GM21717 (cell line): ENCODE measurements around the gene FKBP5.
"Not testable (repeated sequence)": the region's sequence is repeated elsewhere in the genome, so short reads cannot be mapped to it uniquely, and the experiment has no call there.

Experiments used
- ATAC-seq: cut with Tn5 transposase; IDR thresholded peaks from one replicate; pipeline ENCODE4 v1.9.1; 2021; ENCODE audit warnings: mild to moderate bottlenecking, moderate library complexity; ENCODE audit not compliant: unreplicated experiment

Gene FKBP5

GRCh38 chr6:35688605-35689322 lies at the start of gene FKBP5:
Gene FKBP5 (minus strand): TSS chr6:35688915. CDS start chr6:35642824, 46,091 bp downstream.
- ATAC-seq: peak; percentile 76

DNA sequence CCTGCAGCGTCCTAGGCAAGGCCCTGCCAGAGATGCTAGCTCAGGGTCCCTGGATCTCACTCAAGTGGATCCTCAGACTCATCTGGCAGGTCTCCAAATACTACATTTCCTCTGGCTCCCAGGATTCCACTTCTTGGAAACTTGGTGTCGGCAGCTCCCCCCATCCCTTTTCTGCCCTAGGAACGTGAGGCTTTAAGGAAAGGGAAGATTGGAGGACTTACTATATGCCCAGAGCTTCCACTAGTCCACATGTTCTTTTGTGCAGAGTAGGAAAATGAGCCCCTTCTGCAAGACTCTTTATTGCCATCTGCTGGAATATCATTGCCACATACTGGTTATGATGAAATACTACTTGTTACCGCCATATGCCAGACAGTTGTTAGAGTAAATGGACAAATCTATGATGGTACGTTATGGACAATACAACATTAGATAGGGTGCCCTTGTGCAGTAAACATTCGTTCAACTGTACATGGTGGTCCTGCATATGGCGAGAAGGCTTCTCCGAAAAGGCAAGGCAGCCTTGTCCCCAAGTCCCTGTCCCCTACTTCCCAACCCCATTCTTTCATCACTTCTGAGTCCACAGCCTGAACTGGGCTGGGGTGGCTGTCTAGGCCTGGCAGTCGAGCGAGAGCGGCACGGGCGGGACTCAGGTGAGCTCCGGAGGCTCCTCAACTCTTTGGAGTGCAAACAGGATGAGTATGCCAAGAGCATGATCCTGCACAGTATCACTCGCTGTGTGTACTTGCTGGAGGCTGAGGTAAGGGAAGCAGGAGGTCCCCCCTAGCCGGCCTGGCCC lies 48.9 kb upstream of the FKBP5 start:
- ATAC-seq: no peak

DNA sequence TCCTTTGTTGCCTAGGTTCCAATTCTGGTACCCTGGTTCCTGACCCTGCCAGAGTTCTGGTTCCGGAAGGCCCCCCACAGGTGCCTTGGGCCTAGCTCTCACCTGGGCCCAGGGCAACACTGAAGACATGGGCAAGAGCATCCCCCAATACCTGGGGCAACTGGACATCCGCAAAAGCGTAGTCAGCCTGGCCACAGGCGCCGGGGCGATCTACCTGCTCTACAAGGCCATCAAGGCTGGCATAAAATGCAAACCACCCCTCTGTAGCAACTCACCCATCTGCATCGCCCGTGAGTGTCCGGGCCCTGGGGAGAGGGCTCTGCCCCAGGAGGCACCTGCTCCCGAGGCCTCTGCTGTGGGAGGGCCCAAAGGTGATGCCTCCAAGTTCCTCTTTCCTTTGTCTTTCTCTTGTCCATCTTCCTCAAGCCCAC lies 48.3 kb upstream of the FKBP5 start, which contains the start of gene ARMC12:
ARMC12 (plus strand) TSS at position 51 of the 431 bp plus-strand sequence; CDS start at position 128, 77 bp downstream.
- ATAC-seq: no peak

DNA sequence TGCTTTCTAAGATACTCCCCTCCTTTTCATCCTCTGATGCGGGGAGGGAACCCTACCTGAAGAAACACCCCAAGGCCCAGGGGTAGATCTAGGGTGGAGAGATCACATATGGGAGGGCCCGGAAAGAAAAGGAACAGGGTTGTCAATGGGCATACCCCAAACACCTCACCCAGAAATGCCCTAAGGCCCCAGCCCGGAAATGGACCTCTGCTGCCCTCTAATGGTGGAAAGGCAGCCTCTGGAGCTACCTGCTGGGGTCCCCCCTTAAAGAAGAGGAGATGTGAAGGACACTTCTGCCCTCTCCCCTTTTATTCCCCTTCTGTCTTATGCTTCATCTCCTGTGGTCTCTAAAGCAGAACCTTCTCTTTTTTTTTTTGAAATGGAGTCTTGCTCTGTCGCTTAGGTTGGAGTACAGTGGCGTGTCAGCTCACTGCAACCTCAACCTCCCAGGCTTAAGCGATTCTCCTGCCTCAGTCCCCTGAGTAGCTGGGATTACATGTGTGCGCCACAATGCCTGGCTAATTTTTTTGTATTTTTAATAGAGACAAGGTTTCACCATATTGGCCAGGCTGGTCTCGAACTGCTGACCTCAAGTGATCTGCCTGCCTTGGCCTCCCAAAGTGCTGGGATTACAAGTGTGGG lies 47.7 kb upstream of the FKBP5 start:
- no peak for ATAC-seq

GRCh38 chr6:35735452-35735851 lies 46.7 kb upstream of the FKBP5 start:
- ATAC-seq: no peak

DNA sequence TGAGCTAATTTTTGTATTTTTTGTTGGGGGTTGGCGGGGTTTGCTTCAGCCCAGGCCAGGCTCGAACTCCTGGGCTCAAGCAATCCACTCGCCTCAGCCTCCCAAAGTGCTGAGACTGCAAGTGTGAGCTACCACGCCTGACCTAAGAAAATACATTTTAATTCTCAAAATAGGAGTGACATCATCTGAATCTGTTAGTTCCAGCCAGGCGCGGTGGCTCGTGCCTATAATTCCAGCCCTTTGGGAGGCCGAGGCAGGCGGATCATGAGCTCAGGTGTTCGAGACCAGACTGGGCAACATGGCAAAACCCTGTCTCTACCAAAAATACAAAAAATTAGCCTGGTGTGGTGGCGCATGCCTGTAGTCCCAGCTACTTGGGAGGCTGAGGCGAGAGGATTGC lies 45.6 kb upstream of the FKBP5 start:
- not testable (repeated sequence) for ATAC-seq

GRCh38 chr6:35733633-35734032 lies 44.9 kb upstream of the FKBP5 start:
- no peak for ATAC-seq

DNA sequence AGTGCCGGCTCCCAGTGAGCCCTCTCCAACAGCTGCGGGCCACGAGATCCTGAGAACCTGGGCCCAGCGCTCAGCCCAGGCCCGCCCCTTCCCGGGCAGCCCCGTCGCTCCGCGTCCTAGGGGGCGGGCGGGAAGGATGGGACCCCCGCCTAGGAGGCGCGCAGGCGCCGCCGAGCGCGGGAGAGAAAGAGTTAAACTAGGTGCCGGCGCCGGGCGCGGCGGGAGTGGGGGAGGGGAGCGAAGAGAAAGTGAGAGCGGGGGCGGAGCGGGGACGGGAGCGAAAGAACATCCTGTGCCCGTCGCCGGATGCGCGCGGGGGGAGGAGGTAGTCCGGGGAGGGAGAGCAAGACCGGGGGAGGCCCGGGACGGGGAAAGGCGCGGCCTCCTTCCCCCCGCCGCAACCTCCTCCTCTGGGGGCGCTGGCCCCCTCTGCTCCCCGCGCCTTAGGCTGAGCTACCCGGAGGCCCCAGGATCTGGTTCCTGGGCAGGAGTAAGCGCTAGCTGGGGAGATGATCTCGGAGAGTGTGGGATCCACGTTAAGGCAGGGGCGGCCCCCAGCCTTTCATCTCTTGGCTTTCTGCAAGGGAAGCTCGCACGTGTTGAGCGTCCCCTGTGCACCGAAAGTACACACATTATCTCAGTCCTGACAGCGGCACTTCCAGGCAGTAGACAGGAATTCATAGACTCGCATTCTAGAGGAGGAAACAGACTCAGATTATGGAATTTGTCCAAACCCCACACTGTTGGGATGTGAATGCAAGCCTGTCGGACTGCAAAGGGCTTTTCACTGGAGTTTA lies 43.2 kb upstream of the FKBP5 start:
- peak; percentile 53 for ATAC-seq

DNA sequence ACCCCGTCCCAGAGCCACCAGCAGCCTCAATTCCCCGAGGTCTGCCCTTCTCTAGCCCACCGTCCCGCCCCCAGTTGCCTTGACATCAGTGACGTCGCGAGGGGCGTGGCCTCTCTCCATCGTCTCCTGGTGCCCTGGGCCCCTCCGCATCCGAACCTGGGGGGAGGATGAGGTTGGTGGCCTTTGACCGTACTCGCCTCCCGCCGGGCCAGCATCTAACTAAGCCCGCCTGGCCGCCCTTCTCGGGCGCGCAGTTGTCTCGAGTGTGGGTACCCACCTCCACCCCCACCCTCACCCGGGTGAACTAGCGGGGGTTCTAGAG lies 42.7 kb upstream of the FKBP5 start:
- peak; percentile 46 for ATAC-seq

DNA sequence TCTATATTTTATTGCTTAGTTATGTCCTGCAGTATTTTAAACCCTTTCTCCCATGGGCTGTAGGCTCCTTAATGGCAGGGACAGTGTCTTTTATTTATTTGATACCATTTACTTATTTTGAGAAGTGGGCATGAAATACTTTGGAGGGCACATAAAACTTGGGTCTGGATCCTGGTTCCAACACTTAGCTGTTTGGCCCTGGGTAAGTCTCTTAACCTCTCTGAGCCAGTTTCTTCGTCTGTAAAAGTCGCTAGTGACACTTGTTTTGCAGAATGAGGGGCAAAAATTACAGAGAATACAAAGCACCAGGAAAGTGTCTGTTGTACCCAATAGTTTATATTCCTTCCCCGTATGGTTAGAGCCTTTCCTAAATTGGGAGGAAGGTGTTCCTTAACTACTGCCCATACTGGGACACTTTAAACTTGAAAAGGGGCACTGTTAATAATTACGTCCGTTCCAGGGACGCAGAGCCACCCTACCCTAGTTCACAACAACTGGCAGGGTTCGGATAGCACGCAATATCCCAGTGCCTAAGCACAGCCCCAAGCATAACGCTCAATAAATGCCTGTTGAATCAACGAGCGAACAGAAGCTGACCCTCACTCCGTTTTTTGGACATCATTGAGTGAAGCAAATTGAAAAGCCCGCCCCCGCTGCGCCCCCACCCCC lies 42.2 kb upstream of the FKBP5 start:
- ATAC-seq: no peak

DNA sequence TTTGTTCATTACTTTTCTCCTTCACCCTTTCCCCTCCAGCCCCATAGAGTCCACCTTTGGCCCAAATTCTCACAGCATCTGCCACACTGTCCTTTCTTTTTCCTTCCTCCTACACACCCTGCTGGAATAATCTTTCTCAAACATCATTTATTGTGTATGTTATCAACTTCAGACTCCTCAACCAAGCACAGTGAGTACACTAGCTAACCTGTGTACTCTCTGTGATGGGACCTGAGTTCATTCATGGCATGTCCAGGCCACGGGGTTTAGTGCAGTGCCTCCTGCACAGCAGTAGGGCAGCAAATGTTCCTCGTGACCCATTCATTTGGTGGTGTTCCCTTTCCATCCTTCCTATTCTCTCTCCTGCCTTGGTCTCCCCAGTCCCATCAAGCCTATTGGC lies 41.0 kb upstream of the FKBP5 start:
- no peak for ATAC-seq

- no peak for ATAC-seq
These were observed 40.3 kb upstream of the FKBP5 start for GRCh38 chr6:35728683-35729678.

GRCh38 chr6:35727935-35728682 lies 39.4 kb upstream of the FKBP5 start:
- ATAC-seq: peak; percentile 44

GRCh38 chr6:35727231-35727934 lies 38.7 kb upstream of the FKBP5 start:
- peak; percentile 6 for ATAC-seq

GRCh38 chr6:35725721-35726438 lies 37.2 kb upstream of the FKBP5 start:
- ATAC-seq: no peak

- no peak for ATAC-seq
These were observed 36.5 kb upstream of the FKBP5 start for GRCh38 chr6:35725081-35725708.

DNA sequence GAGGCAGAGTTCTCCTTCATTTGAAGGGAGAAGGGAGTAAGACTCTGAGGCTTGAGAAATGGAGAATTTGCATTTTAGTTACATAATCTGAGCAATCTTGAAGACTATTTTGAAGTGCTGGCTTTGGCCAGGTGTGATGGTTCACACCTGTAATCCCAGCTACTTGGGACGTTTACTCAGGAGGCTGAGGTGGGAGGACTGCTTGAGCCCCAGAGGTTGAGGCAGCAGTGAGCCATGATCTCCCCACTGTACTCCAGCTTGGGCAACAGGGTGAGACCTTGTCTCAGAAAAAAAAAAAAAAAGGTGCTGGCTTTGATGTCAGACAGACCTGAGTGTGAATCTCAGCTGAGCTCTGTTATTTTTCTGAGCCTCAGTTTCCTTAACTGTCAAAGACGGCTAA lies 35.8 kb upstream of the FKBP5 start:
- ATAC-seq: no peak
